Measurements from ENCODE around the gene PKNOX2.

GRCh38 chr11:125180413-125181305 lies 16.1 kb downstream of the PKNOX2 start:
- no peak for TF ChIP-seq CTCF (conservative IDR thresholded peaks at IDR 0.05)
- no peak for TF ChIP-seq ZFX (IDR thresholded peaks at IDR 0.05)

Data from C4-2B (cell line).